Sigmoid colon (tissue), 7 donors: ENCODE data around the gene CDH1. TPM values are rescaled to one million over a fixed set of nuclear protein-coding genes. Genes with fewer than 3 reads are reported as not detected.

Experiments
- DNase-seq: peaks from one replicate; pipeline ENCODE4 v3.0.0-alpha.2; 2019
- H3K27ac ChIP-seq, 4 donors: fragments of 200-600 bp; sonication (generic); one replicate each; pipeline ENCODE4 v1.5.1; 2016 to 2019; ENCODE audit warnings: mild to moderate bottlenecking in 1 of 4
- H3K27me3 ChIP-seq, 3 donors: fragments of 200-600 bp; sonication (generic); one replicate each; pipeline ENCODE4 v1.5.1; 2019; ENCODE audit warnings: mild to moderate bottlenecking in 1 of 3
- H3K36me3 ChIP-seq, 4 donors: fragments of 200-600 bp; sonication (generic); one replicate each; pipeline ENCODE4 v1.5.1; 2016 to 2019
- H3K4me1 ChIP-seq, 4 donors: fragments of 200-600 bp; sonication (generic); one replicate each; pipeline ENCODE4 v1.5.1; 2017 to 2019
- H3K4me3 ChIP-seq, 4 donors: fragments of 200-600 bp; sonication (generic); one replicate each; pipeline ENCODE4 v1.5.1; 2017 to 2019; ENCODE audit warnings: mild to moderate bottlenecking in 2 of 4, moderate library complexity in 1 of 4
- H3K9me3 ChIP-seq, 4 donors: fragments of 200-600 bp in 3 of 4; sonication (generic) in 3 of 4; one replicate each; pipeline versions ENCODE4 v1.5.1 to v1.6.1; 2013 to 2019
- EP300 ChIP-seq, 4 donors: sonication (generic); formaldehyde crosslinking; IDR thresholded peaks; one replicate each; pipeline ENCODE4 v1.6.1; 2017; ENCODE audit warnings: antibody characterized with exemption in 4 of 4
- POLR2A ChIP-seq, 2 donors: fragments of 450-650 bp; IDR thresholded peaks; one replicate each; pipeline ENCODE4 v1.6.1; 2016; ENCODE audit warnings: antibody characterized with exemption in 2 of 2, mild to moderate bottlenecking in 2 of 2, moderate library complexity in 2 of 2
- POLR2AphosphoS5 ChIP-seq, 4 donors: sonication (generic); formaldehyde crosslinking; IDR thresholded peaks; one replicate each; pipeline ENCODE4 v1.6.1; 2017; ENCODE audit warnings: antibody characterized with exemption in 4 of 4
- WGBS, 2 donors: extraction: QIAGEN DNeasy Blood & Tissue Kit; methylation state at CpG; one replicate each; pipeline ENCODE4 v1.1.7; 2013; 5-methylcytosine and 5-hydroxymethylcytosine counted together
- intact Hi-C: fragments of 100-400 bp; cut with DNase I; formaldehyde crosslinking; loops from one replicate; pipeline ENCODE4 v1.15.1; 2023
- polyA plus RNA-seq, 3 donors: library from polyadenylated mRNA; stranded (reverse); fragments of 200-250 nt; gene quantifications; one replicate each; pipeline ENCODE4 v1.2.3, GENCODE V29; 2013
- total RNA-seq, 4 donors: library from RNA; depleted of rRNA; stranded (reverse); fragments of >200 nt; gene quantifications; one replicate each; pipeline ENCODE4 v1.1.0, GENCODE V29; 2016
- TF ChIP-seq, protein P1 (sequence below), 4 experiments: fragments of 450-650 bp in 3 of 4; fragments of 200-600 bp in 1 of 4; IDR thresholded peaks; one replicate each; pipeline ENCODE4 v1.5.1; 2016 to 2019; ENCODE audit warnings: antibody characterized with exemption in 4 of 4, mild to moderate bottlenecking in 3 of 4, moderate library complexity in 2 of 4
- donor health status: healthy with polysubstance abuse.
- donor health status: Bipolar disorder and iron deficiency.
- donor health status: healthy.

CDH1 gene
- total and polyA plus RNA-seq, 7 donors: 0.14 to 163 (median 15.4) TPM; not detected in 1

DNA sequence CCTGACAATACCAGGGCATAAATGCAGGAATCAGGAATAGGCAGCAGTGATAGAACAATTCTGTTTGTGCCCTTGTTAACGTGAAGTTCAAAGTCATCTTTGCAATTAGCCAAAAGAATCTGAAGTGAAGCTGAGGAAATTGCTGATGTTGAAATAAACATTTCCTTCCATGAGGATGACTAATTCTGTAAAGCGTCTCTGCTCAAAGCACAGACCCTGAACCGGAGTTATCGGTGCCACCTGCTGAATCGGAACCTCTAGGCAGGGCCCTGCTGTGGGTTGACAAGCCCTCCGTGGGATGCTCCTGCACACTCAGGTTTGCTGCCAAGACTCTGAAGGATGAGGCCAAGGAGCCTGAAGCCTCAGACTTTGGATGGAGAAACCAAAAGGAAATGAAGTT, 37.0 kb upstream of the CDH1 start:
- no peak overlapping the region for H3K27ac ChIP-seq
- intact Hi-C loops: loop anchor here (5.0 to 10.0 kb wide), 3 partner anchors 145 to 415 kb away; partner anchors contain the start of gene TANGO6
- 67 to 74% methylated on average over 6 of the region's 6 CpGs for WGBS, 2 donors
- H3K4me1 ChIP-seq: no peaks in the 10 kb centered on the region
- TF ChIP-seq POLR2AphosphoS5 (IDR thresholded peaks at IDR 0.05): no peak
- no peak for TF ChIP-seq EP300 (IDR thresholded peaks at IDR 0.05)
- TF ChIP-seq POLR2A (IDR thresholded peaks at IDR 0.05): no peak
- TF ChIP-seq, protein P1, sequence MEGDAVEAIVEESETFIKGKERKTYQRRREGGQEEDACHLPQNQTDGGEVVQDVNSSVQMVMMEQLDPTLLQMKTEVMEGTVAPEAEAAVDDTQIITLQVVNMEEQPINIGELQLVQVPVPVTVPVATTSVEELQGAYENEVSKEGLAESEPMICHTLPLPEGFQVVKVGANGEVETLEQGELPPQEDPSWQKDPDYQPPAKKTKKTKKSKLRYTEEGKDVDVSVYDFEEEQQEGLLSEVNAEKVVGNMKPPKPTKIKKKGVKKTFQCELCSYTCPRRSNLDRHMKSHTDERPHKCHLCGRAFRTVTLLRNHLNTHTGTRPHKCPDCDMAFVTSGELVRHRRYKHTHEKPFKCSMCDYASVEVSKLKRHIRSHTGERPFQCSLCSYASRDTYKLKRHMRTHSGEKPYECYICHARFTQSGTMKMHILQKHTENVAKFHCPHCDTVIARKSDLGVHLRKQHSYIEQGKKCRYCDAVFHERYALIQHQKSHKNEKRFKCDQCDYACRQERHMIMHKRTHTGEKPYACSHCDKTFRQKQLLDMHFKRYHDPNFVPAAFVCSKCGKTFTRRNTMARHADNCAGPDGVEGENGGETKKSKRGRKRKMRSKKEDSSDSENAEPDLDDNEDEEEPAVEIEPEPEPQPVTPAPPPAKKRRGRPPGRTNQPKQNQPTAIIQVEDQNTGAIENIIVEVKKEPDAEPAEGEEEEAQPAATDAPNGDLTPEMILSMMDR (IDR thresholded peaks at IDR 0.05): no peak
- H3K9me3 ChIP-seq: no peaks in the 10 kb centered on the region
- no peak overlapping the region for H3K4me3 ChIP-seq
- H3K36me3 ChIP-seq: no peaks in the 10 kb centered on the region
- no peak for DNase-seq
- H3K27me3 ChIP-seq: no peaks in the 10 kb centered on the region

DNA sequence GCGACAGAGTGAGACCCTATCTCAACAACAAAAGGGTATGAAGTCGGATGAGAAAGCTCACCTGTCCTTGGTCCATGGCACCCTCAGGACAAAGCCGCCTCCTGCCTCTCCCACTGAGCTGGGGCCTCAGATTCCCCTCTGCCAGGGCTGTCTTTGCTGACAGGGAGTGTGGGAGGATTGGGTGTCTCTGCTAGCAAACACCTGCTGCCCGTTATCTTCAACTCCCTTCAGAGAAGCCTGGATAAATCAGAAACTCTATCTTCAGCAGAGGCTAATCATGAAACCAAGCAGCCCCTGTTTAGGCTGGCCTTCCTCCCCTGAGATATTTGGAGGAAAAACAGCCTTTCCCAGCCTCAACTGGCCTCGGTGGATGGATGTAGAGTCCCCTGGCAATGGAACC, 36.3 kb upstream of the CDH1 start:
- Histone ChIP-seq H3K4me1 (no peaks in the 10 kb centered on the region), H3K9me3 (no peaks in the 10 kb centered on the region), H3K36me3 (no peaks in the 10 kb centered on the region), H3K27me3 (no peaks in the 10 kb centered on the region), H3K27ac (no peak overlapping the region), H3K4me3 (no peak overlapping the region)
- DNase-seq: no peak
- 91 to 92% methylated on average over 5 of the region's 5 CpGs for WGBS, 2 donors
- intact Hi-C loops: loop anchor here (5.0 to 10.0 kb wide), 3 partner anchors 144 to 414 kb away; partner anchors contain the start of gene TANGO6
- no peak for TF ChIP-seq POLR2AphosphoS5 (IDR thresholded peaks at IDR 0.05)
- TF ChIP-seq, protein P1 (IDR thresholded peaks at IDR 0.05): no peak

DNA sequence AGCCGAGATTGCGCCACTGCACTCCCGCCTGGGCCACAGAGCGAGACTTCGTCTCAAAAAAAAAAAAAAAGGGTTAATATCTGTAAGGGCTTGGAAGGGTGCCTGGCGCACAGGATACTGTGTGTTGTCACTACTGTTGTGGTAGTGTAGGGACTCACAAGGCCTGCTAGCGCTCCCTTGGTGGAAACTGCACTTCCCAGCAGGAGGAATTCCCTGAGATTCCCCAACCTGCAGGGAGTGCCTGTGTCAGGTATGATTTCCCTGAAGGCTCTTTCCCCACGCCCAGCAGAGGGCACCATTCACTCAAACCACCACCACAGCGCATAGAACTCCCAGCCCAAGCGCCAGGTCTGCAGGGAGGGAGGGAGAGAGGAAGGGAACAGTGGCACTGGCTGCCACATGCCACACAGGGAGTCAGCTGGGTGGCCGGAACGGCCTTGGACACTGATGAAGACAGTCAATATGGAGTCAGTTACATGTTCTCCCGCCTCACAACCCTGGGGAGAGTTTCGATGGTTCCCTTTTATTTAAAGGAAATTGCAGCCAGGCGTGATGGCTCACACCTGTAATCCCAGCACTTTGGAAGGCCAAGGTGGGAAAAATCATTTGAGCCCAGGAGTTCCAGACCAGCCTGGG, 32.7 kb upstream of the CDH1 start:
- H3K27me3 ChIP-seq: no peaks in the 10 kb centered on the region
- DNase-seq: no peak
- intact Hi-C loops: loop anchor here (1.0 to 10.0 kb wide), 4 partner anchors 96 to 410 kb away; partner anchors contain the start of gene TANGO6
- H3K27ac ChIP-seq: no peak overlapping the region
- no peaks in the 10 kb centered on the region for H3K36me3 ChIP-seq
- no peaks in the 10 kb centered on the region for H3K9me3 ChIP-seq
- WGBS, 2 donors: 32 to 42% methylated on average over 15 of the region's 15 CpGs
- H3K4me1 ChIP-seq: no peaks in the 10 kb centered on the region
- TF ChIP-seq, protein P1 (IDR thresholded peaks at IDR 0.05): peak in 3 of 4 experiments; percentile 58 to 79 (median 60)
- TF ChIP-seq EP300 (IDR thresholded peaks at IDR 0.05): no peak
- H3K4me3 ChIP-seq: no peak overlapping the region

DNA sequence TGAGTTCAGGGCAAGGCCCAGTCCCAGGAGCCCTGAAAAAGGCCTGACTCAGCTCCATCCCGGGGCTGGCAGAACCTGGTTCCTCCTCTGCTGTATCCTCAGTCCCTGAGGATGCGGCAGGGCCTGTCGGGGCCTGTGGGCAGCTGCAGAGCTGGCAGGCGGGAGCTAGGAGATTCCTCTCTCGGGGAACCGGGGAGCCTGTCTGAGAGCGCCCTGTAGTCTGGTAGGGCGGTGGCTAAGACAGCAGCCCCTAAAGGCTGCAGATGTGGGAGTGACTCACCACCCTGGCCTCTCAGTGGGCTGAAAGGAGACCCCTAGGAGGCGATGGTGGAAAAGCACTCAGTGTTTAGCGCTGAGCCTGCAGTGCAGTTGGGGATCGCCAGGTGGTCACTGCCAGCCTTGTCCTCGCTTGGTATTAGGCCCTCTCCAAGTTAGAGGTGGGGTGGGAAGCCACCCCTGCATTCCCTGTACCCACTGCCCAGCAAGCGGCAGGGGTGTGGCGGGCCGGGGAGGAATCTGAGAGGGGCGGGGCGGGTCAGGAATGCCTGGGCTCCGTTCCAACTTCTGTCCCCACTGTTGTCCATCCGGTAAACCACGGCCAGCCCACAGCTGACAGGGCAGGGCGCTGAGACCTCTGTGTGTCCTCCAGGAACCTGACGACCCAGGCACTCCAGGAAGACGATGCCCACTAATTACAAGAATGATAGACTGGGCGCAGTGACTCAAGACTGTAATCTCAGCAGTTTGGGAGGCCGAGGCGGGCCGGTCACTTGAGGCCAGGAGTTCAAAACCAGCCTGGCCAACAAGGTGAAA, 29.5 kb upstream of the CDH1 start:
- no peak overlapping the region for H3K27ac ChIP-seq
- no peaks in the 10 kb centered on the region for H3K9me3 ChIP-seq
- no peaks in the 10 kb centered on the region for H3K36me3 ChIP-seq
- intact Hi-C loops: loop anchor here (10.0 kb wide), 2 partner anchors 137 to 407 kb away; partner anchors contain the start of gene TANGO6
- H3K27me3 ChIP-seq: peaks cover 0 to 8% (median 7%) of the 10 kb centered on the region in 3 donors
- H3K4me3 ChIP-seq: no peak overlapping the region
- 38 to 71% methylated on average over 27 of the region's 27 CpGs for WGBS, 2 donors
- TF ChIP-seq POLR2AphosphoS5 (IDR thresholded peaks at IDR 0.05) (no peak), EP300 (IDR thresholded peaks at IDR 0.05) (no peak), POLR2A (IDR thresholded peaks at IDR 0.05) (no peak)
- TF ChIP-seq, protein P1 (IDR thresholded peaks at IDR 0.05): no peak
- no peaks in the 10 kb centered on the region for H3K4me1 ChIP-seq
- DNase-seq: no peak
